SJSA1 (cell line): ENCODE data around the gene FAM43B. TPM values are rescaled to one million over a fixed set of nuclear protein-coding genes. Genes with fewer than 3 reads are reported as not detected.

Source experiments
- total RNA-seq: library from RNA; depleted of rRNA; stranded (reverse); fragments of >200 nt; shearing (Covaris generic); gene quantifications from 2 replicates; pipeline ENCODE4 v1.2.3, GENCODE V29; 2014; rRNA removed

FAM43B gene
- total RNA-seq, 1 experiment from 2014 or later, result not detected

Other genes starting within 250 kb of the FAM43B start
- 33.8 and 37.1 TPM in 2 replicates for gene CAMK2N1, start 66.4 kb upstream of the FAM43B start, total RNA-seq
- 25.4 and 42.2 TPM in 2 replicates for gene MUL1, start 44.4 kb upstream of the FAM43B start, total RNA-seq
- not detected in 2 replicates for gene CDA, start 36.5 kb downstream of the FAM43B start, total RNA-seq
- 48.0 and 55.0 TPM in 2 replicates for gene PINK1, start 80.9 kb downstream of the FAM43B start, total RNA-seq
- 249 and 352 TPM in 2 replicates for gene DDOST, start 108.8 kb downstream of the FAM43B start, total RNA-seq
- 1.9 and 4.0 TPM in 2 replicates for gene KIF17, start 165.4 kb downstream of the FAM43B start, total RNA-seq
- 0.82 and 5.3 TPM in 2 replicates for gene SH2D5, start 180.1 kb downstream of the FAM43B start, total RNA-seq
- 160 and 201 TPM in 2 replicates for gene HP1BP3, start 234.7 kb downstream of the FAM43B start, total RNA-seq